HG02610 (cell line): ENCODE data around the gene RNF38.
"Not testable (repeated sequence)": the region's sequence is repeated elsewhere in the genome, so short reads cannot be mapped to it uniquely, and the experiment has no call there.

Experiments used
- ATAC-seq: cut with Tn5 transposase; IDR thresholded peaks from one replicate; pipeline ENCODE4 v1.9.1; 2021; ENCODE audit warnings: mild to moderate bottlenecking, moderate library complexity; ENCODE audit not compliant: unreplicated experiment

RNF38 gene

DNA sequence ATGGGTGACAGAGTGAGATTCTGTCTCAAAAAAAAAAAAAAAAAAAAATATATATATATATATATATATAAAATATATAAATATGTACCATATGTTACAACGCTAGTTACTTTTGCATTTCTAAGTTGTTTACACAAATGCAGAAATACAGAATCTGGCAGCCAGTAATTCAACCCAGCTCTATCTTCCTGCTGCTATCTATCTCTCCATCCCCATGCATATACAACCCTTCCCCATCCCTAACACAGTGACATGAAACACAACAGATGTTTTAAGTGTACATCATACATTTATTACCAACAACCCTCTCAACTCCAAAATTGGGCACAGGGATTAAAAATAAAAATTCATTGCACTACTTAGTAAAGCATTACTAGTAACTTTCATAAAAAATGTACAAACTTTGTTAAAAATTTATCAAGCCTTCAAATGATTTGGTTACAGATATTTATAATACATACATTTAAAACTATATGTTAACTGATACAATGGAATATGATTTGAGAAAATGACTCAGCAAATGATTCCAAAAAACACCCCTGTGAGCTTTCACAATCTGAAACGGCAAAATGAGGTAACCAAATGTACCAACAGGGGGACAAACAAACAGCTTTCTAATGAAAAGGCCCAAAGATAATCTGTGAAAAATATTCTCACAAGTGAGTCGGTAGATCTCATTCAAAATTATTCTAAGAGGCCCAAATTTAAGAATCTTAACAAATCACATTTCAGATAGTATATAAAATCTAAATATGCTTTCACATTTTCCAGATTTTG, 63.8 kb downstream of the RNF38 start:
- no peak for ATAC-seq

DNA sequence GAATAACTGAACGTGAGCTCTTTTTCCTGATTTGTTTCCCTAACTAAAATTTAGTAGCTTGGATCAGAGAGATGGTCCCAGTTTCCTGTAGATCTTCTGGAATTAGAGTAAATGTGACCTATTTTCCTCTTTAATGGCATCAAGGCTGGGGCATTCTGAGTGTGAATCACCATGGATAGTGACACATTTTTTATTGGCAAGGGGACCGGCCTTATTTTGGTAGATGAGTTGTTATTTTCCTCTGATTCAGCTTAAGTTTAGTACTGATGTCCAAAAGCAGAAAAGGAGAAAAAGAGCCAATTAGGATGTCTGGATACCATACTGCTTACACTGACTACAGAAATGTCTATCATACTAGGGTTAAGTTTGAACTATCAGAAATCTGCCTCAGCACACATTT, 68.1 kb downstream of the RNF38 start:
- ATAC-seq = no peak

DNA sequence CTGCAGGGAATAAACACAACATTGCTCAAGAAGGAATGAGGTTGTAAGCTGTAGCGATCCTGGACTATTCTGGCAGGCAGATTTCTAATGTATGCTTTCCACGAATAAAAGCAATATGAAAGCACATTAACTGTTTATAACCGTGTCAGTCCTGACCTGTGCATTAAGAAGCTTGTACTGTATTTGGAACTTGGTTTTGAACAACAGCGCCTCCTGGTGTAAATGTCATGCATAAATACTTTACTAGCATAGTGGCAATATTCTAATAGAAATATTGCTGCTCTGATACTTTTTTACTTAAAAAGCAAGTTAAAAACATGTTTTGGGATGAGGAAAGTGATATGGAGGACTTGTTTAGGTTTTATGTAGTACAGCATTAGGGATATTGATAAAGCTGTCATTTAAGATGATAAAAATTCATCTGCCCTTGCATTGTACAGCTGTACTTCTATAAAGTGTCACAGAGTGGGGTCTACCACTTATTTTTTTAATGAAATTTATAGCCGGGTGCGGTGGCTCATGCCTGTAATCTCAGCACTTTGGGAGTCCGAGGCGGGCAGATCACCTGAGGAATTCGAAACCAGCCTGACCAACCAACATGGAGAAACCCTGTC, 71.2 kb downstream of the RNF38 start:
- ATAC-seq = no peak

DNA sequence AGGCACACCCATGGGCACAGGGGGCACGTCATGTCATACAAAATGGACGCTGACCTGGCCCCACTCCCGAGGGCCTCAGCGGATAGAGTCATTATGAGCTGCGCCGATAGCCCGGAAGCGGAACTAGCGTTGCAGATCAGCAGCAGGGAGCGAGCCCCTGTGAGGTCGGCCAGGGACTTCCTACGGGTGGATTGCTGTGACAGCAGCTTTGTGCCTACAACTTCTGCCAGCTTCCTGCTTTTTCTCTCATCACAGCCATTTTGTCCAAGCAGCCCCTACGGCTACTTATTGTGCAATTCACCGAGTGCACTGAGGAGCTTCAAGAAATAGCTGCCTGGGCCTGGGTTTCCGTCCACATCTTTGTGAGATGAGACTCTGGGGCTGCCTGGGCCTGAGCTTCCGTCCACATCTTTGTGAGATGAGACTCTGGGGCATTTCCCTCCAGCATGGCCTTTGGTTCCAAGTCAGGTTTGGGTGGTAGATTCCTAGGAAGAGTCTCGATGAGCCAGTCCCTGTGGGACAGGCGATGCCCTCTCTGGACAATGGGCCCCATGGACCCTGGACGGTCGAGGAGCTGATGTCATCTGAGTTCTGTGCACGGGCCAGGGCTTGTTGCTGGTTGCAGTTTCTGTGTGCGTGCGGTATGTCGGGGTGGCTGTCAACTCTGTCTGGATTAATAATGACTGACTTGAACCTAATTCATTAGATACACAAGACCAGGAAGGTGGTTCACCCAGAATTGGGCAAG, 74.8 kb downstream of the RNF38 start:
- no peak for ATAC-seq

DNA sequence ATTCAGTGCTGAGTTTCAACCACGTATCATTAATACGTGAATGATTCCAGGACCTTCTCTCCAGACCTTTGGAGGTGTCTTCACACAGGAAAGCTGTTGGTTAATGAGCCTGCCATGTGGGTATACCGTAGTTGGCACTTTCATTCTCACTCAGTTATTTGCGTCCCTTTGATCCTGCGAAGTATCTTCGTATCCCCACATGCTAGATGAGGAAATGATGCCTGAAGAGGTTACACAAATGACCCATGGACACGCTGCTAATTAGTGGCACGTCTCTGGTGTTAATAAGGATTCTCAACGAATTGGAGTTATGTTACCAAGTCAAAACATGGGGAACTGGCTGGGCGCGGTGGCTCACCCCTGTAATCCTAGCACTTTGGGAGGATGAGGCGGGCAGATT, 76.1 kb downstream of the RNF38 start:
- ATAC-seq = no peak

DNA sequence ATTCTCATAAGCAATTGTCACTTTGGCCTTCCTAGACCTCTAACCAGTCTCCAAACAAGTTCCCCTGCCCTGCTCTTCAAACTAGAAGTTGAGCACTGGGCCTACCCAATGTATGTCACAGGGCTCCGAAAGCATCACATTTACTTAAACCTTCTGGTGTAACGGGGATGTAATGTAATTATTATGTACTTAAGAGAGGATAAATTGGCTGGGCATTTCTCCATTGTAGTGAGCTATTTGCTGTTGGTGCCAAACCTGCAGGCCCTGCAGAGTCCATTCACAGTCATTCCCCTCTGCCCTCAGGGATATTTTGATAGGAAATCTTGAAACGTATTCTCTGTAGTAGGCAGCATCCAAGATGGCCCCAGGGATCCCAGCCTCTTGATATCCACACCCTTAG, 77.6 kb downstream of the RNF38 start:
- ATAC-seq = no peak

DNA sequence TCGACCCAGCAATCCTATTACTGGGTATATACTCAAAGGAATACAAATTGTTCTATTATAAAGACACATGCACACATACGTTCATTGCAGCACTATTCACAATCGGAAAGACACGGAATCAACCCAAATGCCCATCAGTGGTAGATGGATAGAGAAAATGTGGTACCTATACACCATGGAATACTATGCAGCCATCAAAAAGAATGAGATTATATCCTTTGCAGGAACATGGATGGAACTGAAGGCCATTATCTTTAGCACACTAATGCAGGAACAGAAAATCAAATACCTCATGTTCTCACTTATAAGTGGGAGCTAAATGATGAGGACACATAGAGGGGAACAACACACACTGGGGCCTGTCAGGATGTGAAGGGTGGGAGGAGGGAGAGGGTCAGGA, 78.2 kb downstream of the RNF38 start:
- not testable (repeated sequence) for ATAC-seq

DNA sequence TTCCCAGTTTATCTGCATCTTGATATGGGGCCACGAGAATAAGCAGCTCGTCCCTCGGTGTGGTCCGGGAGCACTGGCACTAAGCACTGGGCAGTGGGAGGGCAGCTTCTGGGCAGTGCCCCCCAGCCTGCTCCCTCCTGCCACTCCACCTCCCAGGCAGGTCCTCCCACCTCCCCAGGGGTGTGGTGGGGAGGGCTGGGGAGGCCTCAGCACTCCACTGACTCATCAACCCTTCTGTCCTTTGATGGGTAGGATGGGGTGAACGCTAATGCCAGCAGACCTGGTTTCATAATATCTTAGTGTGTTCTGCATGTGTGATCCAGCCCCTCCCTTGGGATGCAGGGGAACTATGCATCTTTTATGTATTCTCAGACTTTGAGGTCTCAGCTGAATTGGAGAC, 79.6 kb downstream of the RNF38 start:
- no peak for ATAC-seq

DNA sequence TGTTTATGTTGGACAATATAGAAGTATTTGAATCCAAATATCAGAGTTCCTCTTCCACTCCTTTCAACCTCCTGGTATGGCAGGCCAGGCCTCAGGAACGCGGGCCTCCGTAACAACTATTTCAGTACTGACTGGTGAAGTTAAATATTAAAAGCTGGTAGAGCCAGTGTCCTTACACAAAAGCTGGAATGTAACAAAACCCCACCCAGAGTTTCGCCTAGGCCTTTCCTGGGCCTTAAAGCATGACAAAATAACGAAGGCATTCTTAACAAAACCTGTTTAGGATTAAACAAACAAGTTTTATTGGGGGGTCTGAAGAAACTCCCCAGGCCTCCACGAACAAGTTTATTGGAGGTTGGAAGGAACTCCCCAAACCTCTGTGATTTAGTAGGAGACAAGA, 80.3 kb downstream of the RNF38 start:
- no peak for ATAC-seq

DNA sequence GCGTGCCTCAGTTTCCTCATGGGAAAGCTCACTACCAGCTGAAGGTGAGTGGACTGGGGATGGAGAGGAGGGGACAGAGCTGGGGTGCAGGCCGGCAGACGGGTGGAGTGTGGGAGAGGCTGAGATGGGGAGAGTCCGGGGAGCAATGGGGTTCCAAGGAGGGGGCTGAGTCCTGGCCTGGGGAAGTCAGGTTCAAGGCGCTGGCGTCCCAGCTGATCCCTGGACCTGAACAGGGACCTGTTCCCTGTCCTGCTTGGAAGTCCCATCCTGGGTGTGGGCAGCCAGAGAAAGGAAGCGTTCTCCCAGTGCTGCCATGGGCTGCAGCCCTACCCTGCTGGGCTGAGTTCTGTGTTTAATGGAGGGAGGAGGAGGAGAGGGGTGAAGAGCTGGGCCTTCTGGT, 80.9 kb downstream of the RNF38 start:
- no peak for ATAC-seq

DNA sequence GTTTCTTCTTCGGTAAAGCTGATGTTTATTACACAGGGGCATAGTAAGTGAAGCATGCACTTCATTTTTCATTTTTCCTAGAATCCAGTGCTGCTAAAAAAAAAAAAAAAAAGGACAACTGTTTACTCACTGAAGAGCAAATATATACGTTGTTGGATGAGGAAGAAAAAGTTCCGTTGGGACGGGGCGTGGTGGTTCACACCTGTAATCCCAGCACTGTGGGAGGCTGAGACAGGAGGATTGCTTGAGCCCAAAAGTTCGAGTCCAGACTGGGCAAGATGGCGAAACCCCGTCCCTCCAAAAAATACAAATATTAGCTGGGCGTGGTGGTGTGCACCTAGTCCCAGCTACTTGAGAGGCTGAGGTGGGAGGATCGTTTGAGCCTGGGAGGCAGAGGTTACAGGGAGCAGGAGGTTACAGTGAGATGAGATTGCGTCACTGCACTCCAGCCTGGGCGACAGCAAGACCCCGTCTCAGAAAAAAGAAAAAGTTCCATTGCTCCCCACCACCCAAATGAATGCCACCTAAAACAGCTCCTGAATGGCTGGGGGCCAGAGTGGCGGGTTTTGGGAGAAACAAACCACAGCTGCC, 81.8 kb downstream of the RNF38 start:
- ATAC-seq = no peak

DNA sequence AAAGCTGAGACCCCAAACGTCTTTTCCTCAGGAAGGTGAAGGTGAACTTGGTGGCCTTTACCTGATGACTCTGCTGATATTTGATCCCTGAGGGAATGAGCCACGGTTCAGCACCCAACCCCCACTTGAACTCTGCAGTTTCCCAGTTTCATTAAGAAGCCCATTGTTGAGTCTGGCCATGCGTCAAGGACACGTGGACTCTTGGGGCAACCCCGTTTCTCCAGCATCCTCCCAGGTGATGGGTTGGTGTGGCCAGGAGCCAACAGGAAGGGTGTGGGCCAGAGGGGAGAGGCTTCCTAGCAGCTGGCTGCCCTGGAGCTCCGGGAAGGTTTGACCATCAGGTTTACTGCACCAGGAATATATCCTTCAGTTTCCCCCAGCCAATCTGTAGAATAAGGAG, 82.3 kb downstream of the RNF38 start:
- ATAC-seq = no peak

DNA sequence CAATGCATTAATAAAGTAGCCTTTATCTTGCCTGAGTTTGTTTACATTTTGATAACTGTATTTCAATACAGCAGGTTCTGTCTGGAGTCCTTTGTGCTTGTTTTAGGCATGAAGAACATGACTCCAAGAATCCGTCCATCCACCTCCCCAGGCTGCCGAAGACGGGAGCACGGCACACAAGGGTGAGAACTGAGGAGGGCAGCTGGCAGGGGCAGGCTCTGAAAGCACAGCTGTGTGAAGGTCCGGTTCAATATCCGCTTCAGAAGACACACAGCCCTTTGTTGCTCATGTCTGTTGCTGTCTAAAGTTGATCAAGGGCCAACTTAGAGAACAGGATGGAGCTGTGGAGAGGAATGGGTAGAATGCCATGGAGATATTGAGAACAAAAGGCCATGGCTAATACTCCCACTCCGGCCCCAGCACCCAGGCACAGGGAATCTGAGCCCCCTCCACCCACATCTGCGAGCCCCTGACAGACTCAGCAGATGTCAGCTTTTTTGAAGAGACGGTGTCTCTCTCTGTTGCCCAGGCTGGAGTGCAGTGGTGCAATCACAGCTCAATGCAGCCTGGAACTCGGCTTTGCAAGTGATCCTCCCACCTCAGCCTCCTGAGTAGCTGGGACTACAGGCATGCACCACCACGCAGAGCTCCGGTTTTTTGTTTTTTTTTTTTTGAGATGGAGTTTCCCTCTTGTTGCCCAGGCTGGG, 83.3 kb downstream of the RNF38 start:
- ATAC-seq = no peak

DNA sequence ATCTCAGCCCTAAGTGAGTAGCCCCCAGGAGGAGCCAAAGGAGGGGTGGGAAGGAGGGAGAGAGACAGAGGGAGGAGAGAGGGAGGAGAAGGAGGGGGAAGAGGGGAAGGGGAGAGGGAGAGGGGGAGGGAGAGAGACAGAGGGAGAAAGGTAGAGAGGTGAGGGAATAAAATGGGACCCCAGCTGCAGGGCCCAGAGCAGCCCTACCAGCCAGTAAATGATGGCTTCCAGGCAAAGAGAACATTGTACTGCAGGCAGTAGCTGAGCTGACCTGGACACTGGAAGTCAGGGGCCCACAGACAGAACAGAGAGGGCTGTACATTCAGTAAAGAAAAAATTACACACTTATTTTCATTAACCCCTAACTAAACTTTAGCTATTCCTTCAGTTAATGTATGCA, 84.0 kb downstream of the RNF38 start:
- ATAC-seq = no peak

DNA sequence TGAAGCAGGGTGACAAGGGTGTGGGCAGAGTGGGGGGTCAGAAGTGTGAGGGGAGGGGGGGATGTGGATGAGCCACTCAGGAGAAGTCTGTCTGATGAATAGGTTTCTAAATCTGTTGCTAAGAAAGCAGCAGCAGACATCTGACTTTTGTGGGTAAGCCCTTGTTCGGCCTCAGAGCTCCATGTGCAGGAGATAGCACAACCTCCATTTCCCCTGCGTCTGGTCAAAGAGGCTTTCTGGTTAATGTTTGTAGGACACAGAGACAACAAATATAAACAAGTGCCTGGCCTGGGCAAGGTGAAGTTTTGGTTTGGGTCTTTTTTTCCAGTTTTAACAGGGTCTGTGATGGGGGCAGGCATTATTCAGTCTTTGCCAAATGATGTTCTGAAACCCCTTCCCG, 84.8 kb downstream of the RNF38 start:
- ATAC-seq = no peak

DNA sequence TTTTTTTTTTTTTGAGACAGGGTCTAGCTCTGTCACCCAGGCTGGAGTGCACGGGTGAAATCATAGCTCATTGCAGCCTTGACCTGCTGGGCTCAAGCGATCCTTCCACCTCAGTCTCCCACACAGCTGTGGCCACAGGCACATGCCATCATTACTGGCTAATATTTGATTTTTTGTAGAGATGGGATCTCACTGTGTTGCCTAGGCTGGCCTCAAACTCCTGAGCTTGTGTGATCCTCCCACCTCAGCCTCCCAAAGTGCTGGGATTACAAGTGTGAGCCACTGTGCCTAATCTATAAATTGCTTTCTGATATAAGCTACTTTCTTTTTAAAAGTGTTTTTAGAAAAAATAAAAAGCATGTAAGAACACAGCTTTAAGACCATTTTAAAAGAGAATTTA, 85.3 kb downstream of the RNF38 start:
- no peak for ATAC-seq

DNA sequence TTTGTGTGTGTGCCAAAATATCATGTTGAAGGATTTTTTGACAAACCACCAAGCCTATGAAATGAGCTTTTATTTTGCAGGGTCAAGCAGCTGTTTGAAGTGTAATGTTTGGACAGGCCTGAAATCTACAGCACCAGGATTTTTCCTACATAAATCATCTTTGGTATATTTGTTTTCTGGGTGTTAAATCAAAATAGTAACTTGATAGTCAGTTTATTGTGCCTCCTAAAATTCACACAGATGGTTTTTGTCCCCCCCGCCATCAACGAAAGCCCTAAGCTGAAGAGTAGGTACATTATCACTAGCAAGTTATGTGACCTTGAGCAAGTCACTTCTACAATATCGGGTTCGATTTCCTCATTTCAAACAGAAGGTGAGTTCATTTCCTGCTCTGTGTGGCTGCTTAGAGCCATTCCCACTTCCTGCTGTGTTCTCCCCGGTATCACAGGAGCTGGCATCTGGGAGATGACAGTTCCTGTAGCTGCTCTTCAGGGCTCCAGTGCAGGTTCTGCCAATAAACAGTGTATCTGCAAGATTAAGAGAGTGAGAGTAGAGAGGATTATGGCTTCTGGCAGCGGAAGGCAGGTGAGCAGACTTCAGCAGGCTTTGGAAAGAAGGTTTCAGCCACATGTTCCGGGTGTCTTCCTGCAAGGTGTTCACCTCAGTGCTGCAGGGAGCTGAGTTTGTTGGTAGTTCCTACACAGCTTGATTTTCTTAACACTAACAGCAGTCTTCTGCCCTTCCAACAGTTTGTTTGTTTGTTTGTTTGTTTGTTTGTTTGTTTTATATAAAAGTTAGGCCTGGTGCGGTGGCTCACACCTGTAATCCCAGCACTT, 93.4 kb downstream of the RNF38 start:
- ATAC-seq = no peak

DNA sequence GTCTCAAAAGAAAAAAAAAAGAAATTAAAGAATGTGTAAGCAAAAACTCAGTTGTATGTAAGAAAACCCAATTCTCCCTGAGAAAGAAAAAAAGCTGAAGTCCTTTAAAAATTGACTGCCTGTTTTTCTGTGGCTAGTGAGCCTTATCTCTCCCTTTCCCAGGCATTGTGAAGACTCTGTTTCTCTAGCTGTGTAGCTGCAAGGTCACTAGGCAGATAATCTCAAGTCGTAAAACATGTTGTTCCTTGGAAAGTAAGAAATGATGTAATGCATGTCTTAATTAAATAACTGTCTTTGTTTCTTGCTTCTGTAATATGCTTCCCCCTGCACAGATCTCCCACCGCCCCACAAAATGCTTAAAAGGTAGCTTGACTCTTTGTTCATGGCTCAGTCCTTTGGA, 95.7 kb downstream of the RNF38 start:
- not testable (repeated sequence) for ATAC-seq

DNA sequence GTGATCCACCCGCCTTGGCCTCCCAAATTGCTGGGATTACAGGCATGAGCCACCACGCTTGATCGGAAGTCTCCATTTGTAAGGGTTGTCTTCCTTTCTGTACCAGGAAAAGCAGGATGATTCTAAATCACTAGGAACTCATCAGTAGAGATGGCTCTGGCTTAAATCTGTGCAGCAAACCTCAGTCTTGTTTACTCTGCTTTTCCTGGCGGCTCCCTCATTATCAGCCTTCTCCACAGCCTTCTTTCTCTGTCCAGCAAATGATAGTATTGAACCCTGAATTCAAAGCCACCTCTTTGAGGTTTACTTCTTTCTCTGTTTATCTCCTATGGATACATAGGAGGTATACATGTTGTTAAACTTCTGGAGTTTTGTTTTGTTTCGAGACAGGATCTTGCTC, 98.8 kb downstream of the RNF38 start:
- no peak for ATAC-seq

DNA sequence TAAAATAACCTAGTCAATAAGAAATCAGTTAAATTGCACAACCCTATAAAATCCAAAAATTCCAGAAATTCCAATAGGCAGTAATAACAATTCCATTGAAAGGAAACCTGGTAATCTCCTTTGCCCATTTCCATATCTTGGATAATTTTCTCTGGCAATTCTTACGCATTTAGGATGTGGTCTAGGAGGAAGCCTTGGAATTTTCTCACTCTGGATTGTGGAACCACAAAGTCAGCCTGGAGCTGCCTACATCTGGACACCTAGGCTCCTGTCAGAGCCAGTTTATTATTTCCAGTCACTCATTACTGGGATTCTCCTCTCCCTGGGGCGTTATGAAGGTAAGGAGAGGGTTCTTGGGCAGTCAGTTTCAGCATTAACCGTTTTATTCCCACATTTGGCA, 101.5 kb downstream of the RNF38 start:
- ATAC-seq = no peak
